K562 (cell line): ENCODE measurements around the gene FOXA3. TPM values are rescaled to one million over a fixed set of nuclear protein-coding genes. Genes with fewer than 3 reads are reported as not detected.

Experiments
- ATAC-seq: fragments of 200-7000 bp; cut with Tn5 transposase; 3 replicates; pipeline ENCODE4 v1.9.1; 2020; ENCODE audit warnings: moderate library complexity
- BruUV-seq: library from RNA; stranded (reverse); fragments of 400-500 nt; replicated peaks from 2 replicates; lab custom pipeline; 2021; lab: Mats Ljungman, UMichigan
- CTCF ChIA-PET: fragments of 300-600 bp; formaldehyde crosslinking; extraction: SDS; loops from one replicate; lab custom pipeline; 2021; ENCODE audit warnings: low intra/inter-chr PET ratio; lab: Yijun Ruan, JAX
- POLR2A ChIA-PET: fragments of 300-600, 350-650 bp; sonication (Branson Sonifier 250); formaldehyde crosslinking; extraction: SDS; loops from one replicate; lab custom pipeline; 2021; ENCODE audit warnings: antibody characterized with exemption, inconsistent platforms; lab: Yijun Ruan, JAX
- DNase-seq, 4 experiments: peaks; one replicate each; pipeline versions ENCODE4 v3.0.0 to v3.0.0-alpha.2; 2011 to 2018; ENCODE audit warnings: low spot score in 3 of 4, mixed read lengths in 3 of 4; ENCODE audit errors: extremely low read depth in 1 of 4
- FAIRE-seq: peaks from 2 replicates; lab custom pipeline; 2011; peaks lifted over from hg19 to GRCh38; lab: Jason Lieb, UNC
- H2AFZ ChIP-seq: 2 replicates; pipeline ENCODE4 v1.6.0; 2011; ENCODE audit warnings: low read depth, low read length, control low read depth, inconsistent platforms
- H3K27ac ChIP-seq: fragments of 200-600 bp; 3 replicates; pipeline ENCODE4 v1.8.0; 2011; ENCODE audit warnings: low read depth, mild to moderate bottlenecking, control low read depth, inconsistent platforms, low read length, moderate library complexity, mixed read lengths; ENCODE audit errors: extremely low read depth
- H3K27me3 ChIP-seq, 2 experiments: fragments of 300-600 bp in 1 of 2; 2 replicates in 1 of 2; 3 replicates in 1 of 2; pipeline versions ENCODE4 v1.6.0 to v1.8.0; 2011; ENCODE audit warnings: inconsistent platforms in 2 of 2, low read length in 2 of 2, mild to moderate bottlenecking in 1 of 2, mixed read lengths in 1 of 2, moderate library complexity in 1 of 2; ENCODE audit not compliant: control insufficient read depth in 2 of 2, insufficient read depth in 2 of 2
- H3K36me3 ChIP-seq: fragments of 300-600 bp; 3 replicates; pipeline ENCODE4 v1.8.0; 2011; ENCODE audit warnings: mild to moderate bottlenecking, low read length, inconsistent platforms; ENCODE audit not compliant: control insufficient read depth, insufficient read depth
- H3K4me1 ChIP-seq, 2 experiments: fragments of 200-600 bp in 1 of 2; replicated peaks in 1 of 2; 2 replicates in 1 of 2; 3 replicates in 1 of 2; pipeline versions ENCODE4 v1.5.1 to v1.8.0; 2011; ENCODE audit warnings: inconsistent platforms in 2 of 2, low read length in 2 of 2, mild to moderate bottlenecking in 1 of 2, mixed read lengths in 1 of 2, moderate library complexity in 1 of 2; ENCODE audit not compliant: control insufficient read depth in 2 of 2, insufficient read depth in 2 of 2
- H3K4me2 ChIP-seq: 2 replicates; pipeline ENCODE4 v1.6.1; 2011; ENCODE audit warnings: low read length, control low read depth, inconsistent platforms, mixed read lengths; ENCODE audit not compliant: insufficient read depth
- H3K4me3 ChIP-seq: fragments of 200-600 bp; sonication (generic), shearing (Covaris generic); 2 replicates; pipeline ENCODE4 v1.5.1; 2016; ENCODE audit warnings: control low read depth, inconsistent platforms
- H3K79me2 ChIP-seq: fragments of 200-600 bp; 3 replicates; pipeline ENCODE4 v1.8.0; 2011; ENCODE audit warnings: low read length, inconsistent platforms; ENCODE audit not compliant: control insufficient read depth, insufficient read depth
- H3K9ac ChIP-seq, 2 experiments: 2 replicates each; pipeline versions ENCODE4 v1.6.0 to v1.6.1; 2011; ENCODE audit warnings: low read depth in 2 of 2, low read length in 2 of 2, control low read depth in 1 of 2, inconsistent platforms in 1 of 2, mild to moderate bottlenecking in 1 of 2, mixed read lengths in 1 of 2; ENCODE audit not compliant: insufficient read depth in 1 of 2
- H3K9me1 ChIP-seq: one replicate; pipeline ENCODE4 v1.6.0; 2011; ENCODE audit warnings: inconsistent platforms, mild to moderate bottlenecking, low read length, moderate library complexity; ENCODE audit not compliant: control insufficient read depth, insufficient read depth
- H3K9me3 ChIP-seq: replicated peaks from 2 replicates; pipeline ENCODE4 v1.5.1; 2011; ENCODE audit warnings: low read depth, low read length, inconsistent platforms; ENCODE audit not compliant: control insufficient read depth, insufficient read depth
- H4K20me1 ChIP-seq: replicated peaks from 2 replicates; pipeline ENCODE4 v1.6.1; 2011; ENCODE audit warnings: low read length, inconsistent platforms, mixed read lengths; ENCODE audit not compliant: control insufficient read depth, insufficient read depth
- CBFA2T2 ChIP-seq: fragments of 450-650 bp; conservative IDR thresholded peaks from 2 replicates; pipeline ENCODE4 v1.6.1; 2017; ENCODE audit warnings: mild to moderate bottlenecking
- ETV1 ChIP-seq: fragments of 450-650 bp; conservative IDR thresholded peaks from 2 replicates; pipeline ENCODE4 v1.6.1; 2016; ENCODE audit warnings: missing genetic modification characterization, control low read depth, low read depth, missing compliant biosample characterization
- ETV6 ChIP-seq, 3 experiments: fragments of 150-350 bp in 1 of 3; sonication (generic) in 1 of 3; formaldehyde crosslinking in 1 of 3; IDR thresholded peaks; 2 replicates each; pipeline versions ENCODE4 v1.6.1 to v1.8.0; 2014 to 2022; ENCODE audit warnings: borderline replicate concordance in 2 of 3, low read depth in 2 of 3, antibody characterized with exemption in 1 of 3, low read length in 1 of 3, mild to moderate bottlenecking in 1 of 3, missing genetic modification reagents in 1 of 3
- MAZ ChIP-seq, 2 experiments: fragments of 450-650 bp in 1 of 2; sonication (generic) in 1 of 2; formaldehyde crosslinking; IDR thresholded peaks in 1 of 2; conservative IDR thresholded peaks in 1 of 2; 2 replicates each; pipeline versions ENCODE4 v1.4.0 to v1.5.0; 2020; ENCODE audit warnings: mild to moderate bottlenecking in 1 of 2, missing genetic modification reagents in 1 of 2
- NFXL1 ChIP-seq: fragments of 450-650 bp; formaldehyde crosslinking; IDR thresholded peaks from 2 replicates; pipeline ENCODE4 v1.4.0; 2021; ENCODE audit warnings: mild to moderate bottlenecking
- POLR2AphosphoS5 ChIP-seq: IDR thresholded peaks from 2 replicates; pipeline ENCODE4 v1.6.1; 2011; ENCODE audit warnings: mild to moderate bottlenecking, low read depth, low read length, moderate library complexity; ENCODE audit not compliant: control insufficient read depth, insufficient read depth
- RBFOX2 ChIP-seq: fragments of 200-400 bp; formaldehyde crosslinking; IDR thresholded peaks from 2 replicates; pipeline ENCODE4 v1.6.1; 2017; ENCODE audit warnings: low read depth, mild to moderate bottlenecking, low read length, moderate library complexity
- ZNF165 ChIP-seq: fragments of 250-450 bp; sonication (Bioruptor Pico); IDR thresholded peaks from 2 replicates; pipeline ENCODE4 v1.4.0; 2020; ENCODE audit warnings: borderline replicate concordance
- ZNF444 ChIP-seq: fragments of 250-450 bp; sonication (Bioruptor Pico); IDR thresholded peaks from 2 replicates; pipeline ENCODE4 v1.4.0; 2020; ENCODE audit warnings: mild to moderate bottlenecking, moderate library complexity
- WGBS: fragments of 100-300 bp; shearing (Covaris generic); methylation state at CpG from one replicate; pipeline ENCODE4 v1.1.6; 2016; ENCODE audit warnings: low coverage, mixed read lengths; ENCODE audit not compliant: insufficient coverage; ENCODE audit errors: missing lambda C conversion rate; 5-methylcytosine and 5-hydroxymethylcytosine counted together
- in situ Hi-C: fragments of 300-500 bp; cut with MboI; formaldehyde crosslinking; loops from 4 replicates; pipeline ENCODE4 v1.15.0; 2018; ENCODE audit warnings: inconsistent platforms, mixed read lengths
- intact Hi-C: fragments of 100-400 bp; cut with micrococcal nuclease; formaldehyde crosslinking; loops from 2 replicates; pipeline ENCODE4 v1.14.2; 2022
- polyA plus RNA-seq, 8 experiments: library from polyadenylated mRNA; depleted of rRNA in 4 of 8; stranded (reverse) in 5 of 8; unstranded in 3 of 8; fragments of >200 nt; fragmentation: Nextera tagmentation in 2 of 8; fragmentation: Illumina TruSeq in 1 of 8; extraction: Ambion mirVana in 2 of 8; extraction: Trizol in 1 of 8; gene quantifications; 2 replicates each; pipeline versions ENCODE4 v1.2.1 to v1.2.3, GENCODE V29; 2011 to 2014; ENCODE audit warnings: inconsistent platforms in 1 of 8, missing spikeins in 1 of 8
- total RNA-seq, 7 experiments: library from RNA; depleted of rRNA in 6 of 7; stranded (reverse); fragments of >200 nt in 6 of 7; fragmentation: Illumina TruSeq in 2 of 7; extraction: Trizol in 2 of 7; gene quantifications; 2 replicates each; pipeline versions ENCODE4 v1.2.1 to v1.2.3, GENCODE V29; 2011 to 2021; ENCODE audit warnings: low replicate concordance in 1 of 7
- TF ChIP-seq, protein P1 (sequence below): sonication (generic); formaldehyde crosslinking; IDR thresholded peaks from 2 replicates; pipeline ENCODE4 v1.4.0; 2020; ENCODE audit warnings: mild to moderate bottlenecking, missing genetic modification reagents

The FOXA3 gene
- total and polyA plus RNA-seq, 9 of the 15 experiments (the other 6 are each of a cell fraction or from before 2014, with no cell fraction given): 1.3 to 15.5 (median 4.7) TPM

GRCh38 chr19:45815481-45816216, 48.5 kb upstream of the FOXA3 start:
- no peak for FAIRE-seq
- H3K9me3 ChIP-seq: no peaks in the 10 kb centered on the region
- H3K9me1 ChIP-seq: peaks cover 2% of the 10 kb centered on the region
- in situ Hi-C loops (no loop called here), intact Hi-C loops (loop anchor here (5.0 to 10.0 kb wide), 2 partner anchors 197 to 259 kb away; no protein-coding TSS in a partner anchor)
- H3K27ac ChIP-seq: no peak overlapping the region
- CTCF ChIA-PET: interaction anchor here (2.0 to 3.3 kb wide), 2 partner anchors 68 to 262 kb away, joined by 16 to 56 read pairs; no protein-coding TSS in a partner anchor
- H3K36me3 ChIP-seq: peaks cover 34% of the 10 kb centered on the region; the same call in 2 of the 3 replicates
- ATAC-seq: no peak
- no peak for DNase-seq
- H3K9ac ChIP-seq: no peak overlapping the region
- no peaks in the 10 kb centered on the region for H3K27me3 ChIP-seq
- H3K4me2 ChIP-seq: no peak overlapping the region
- WGBS: 85% methylated on average over 10 of the region's 44 CpGs
- H3K4me3 ChIP-seq: no peak overlapping the region
- H4K20me1 ChIP-seq: peaks cover 13% of the 10 kb centered on the region; the same call in 1 of the 2 replicates
- H3K4me1 ChIP-seq: peaks cover under 1 to 40% of the 10 kb centered on the region in 2 experiments; a peak in 4 of 5 replicates
- BruUV-seq: TSS peak; percentile 46
- 0 out of 2 replicates have a peak, but pooled peaks have one; percentile 1 for TF ChIP-seq RBFOX2
- no peak for TF ChIP-seq ZNF165 (CRISPR knock-in tag)
- TF ChIP-seq NFXL1 (CRISPR knock-in tag): no peak
- no peak for TF ChIP-seq ETV1
- 0 out of 2 replicates have a peak, but pooled peaks have one; percentile 14 for TF ChIP-seq POLR2AphosphoS5
- TF ChIP-seq ETV6 (IDR thresholded peaks at IDR 0.05; ENCODE audit: borderline replicate concordance in 1 of 2, low read depth in 2 of 2, low read length in 1 of 2): no peak
- TF ChIP-seq ETV6 (CRISPR knock-in tag; IDR thresholded peaks at IDR 0.05; ENCODE audit: borderline replicate concordance): no peak
- no peak for TF ChIP-seq MAZ (CRISPR knock-in tag; conservative IDR thresholded peaks at IDR 0.05 in 1 of 2, IDR thresholded peaks at IDR 0.05 in 1 of 2)
- no peak for TF ChIP-seq ZNF444 (CRISPR knock-in tag)
- TF ChIP-seq, protein P1, sequence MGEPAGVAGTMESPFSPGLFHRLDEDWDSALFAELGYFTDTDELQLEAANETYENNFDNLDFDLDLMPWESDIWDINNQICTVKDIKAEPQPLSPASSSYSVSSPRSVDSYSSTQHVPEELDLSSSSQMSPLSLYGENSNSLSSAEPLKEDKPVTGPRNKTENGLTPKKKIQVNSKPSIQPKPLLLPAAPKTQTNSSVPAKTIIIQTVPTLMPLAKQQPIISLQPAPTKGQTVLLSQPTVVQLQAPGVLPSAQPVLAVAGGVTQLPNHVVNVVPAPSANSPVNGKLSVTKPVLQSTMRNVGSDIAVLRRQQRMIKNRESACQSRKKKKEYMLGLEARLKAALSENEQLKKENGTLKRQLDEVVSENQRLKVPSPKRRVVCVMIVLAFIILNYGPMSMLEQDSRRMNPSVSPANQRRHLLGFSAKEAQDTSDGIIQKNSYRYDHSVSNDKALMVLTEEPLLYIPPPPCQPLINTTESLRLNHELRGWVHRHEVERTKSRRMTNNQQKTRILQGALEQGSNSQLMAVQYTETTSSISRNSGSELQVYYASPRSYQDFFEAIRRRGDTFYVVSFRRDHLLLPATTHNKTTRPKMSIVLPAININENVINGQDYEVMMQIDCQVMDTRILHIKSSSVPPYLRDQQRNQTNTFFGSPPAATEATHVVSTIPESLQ: no peak
- TF ChIP-seq CBFA2T2: no peak
- no peaks in the 10 kb centered on the region for H3K79me2 ChIP-seq
- H2AFZ ChIP-seq: no peak overlapping the region
- POLR2A ChIA-PET: interaction anchor here (1.2 kb wide), 1 partner anchor 67 kb away, joined by 3 read pairs; no protein-coding TSS in a partner anchor
